ENCODE results near the gene RNF144B. TPM values are rescaled to one million over a fixed set of nuclear protein-coding genes. Genes with fewer than 3 reads are reported as not detected.

Gene RNF144B
- total and polyA plus RNA-seq, 4 donors, result 18.1 to 96.8 (median 59.5) TPM

DNA sequence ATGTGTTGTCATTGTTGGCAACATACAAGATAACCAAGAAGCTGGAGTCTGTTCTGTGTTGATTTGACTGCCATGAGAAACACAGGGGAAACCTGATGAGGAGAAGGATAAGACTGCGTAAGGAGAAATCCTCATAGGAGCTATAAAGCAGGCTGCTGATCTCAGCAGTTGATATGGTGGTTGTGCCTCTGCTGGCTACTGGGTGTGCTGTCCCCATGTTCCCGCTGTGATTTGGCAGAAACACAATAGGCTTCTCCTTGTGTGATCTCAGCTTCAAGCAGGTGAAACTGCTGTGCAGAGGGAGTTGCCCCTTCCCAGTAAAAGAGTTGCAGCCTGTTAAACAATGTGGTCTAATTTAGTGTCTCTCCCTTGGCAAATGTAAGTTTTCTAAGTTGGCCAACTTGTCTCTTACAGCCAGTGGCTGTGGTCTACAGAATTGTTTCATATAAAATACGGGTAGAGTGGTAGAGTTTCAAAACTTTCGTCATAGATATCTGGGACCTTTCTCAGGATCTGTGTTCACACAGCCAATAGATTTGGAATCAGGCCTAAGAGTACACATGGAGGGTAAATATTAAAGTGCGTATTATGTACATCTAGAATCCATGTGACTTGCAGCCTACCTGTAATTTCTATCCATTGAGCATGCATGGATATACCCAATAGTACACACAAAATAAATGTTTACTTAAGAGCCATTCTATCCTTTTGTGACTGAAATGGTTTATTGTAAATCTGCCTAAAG is 78.4 kb downstream of the RNF144B start:
- 87 to 89% methylated on average over 5 of the region's 5 CpGs for WGBS, 2 donors
- Histone ChIP-seq H3K27ac (ENCODE audit: low read depth in 1 of 2, low read length in 1 of 2) (no peak overlapping the region), H3K9ac (ENCODE audit: insufficient read depth in 1 of 2, low read length in 2 of 2) (no peak overlapping the region), H3K27me3 (ENCODE audit: control insufficient read depth in 3 of 3, insufficient read depth in 3 of 3, low read length in 2 of 3) (no peaks in the 10 kb centered on the region), H3K4me1 (ENCODE audit: control insufficient read depth in 5 of 5, insufficient read depth in 5 of 5, low read length in 5 of 5) (peaks cover 0 to 9% (median 0%) of the 10 kb centered on the region in 5 donors), H3K36me3 (ENCODE audit: control insufficient read depth in 4 of 4, insufficient read depth in 4 of 4, low read length in 4 of 4) (peaks cover 0 to 18% (median 0%) of the 10 kb centered on the region in 4 donors), H3K4me3 (no peak overlapping the region), H3K9me3 (ENCODE audit: control insufficient read depth in 4 of 4, insufficient read depth in 3 of 4, low read length in 3 of 4) (no peaks in the 10 kb centered on the region)
- DNase-seq (no peak), ATAC-seq (ENCODE audit: insufficient read depth, low FRiP score) (no peak)
- no peak for TF ChIP-seq CTCF (IDR thresholded peaks at IDR 0.05; ENCODE audit: control extremely low read depth, extremely low read depth)

DNA sequence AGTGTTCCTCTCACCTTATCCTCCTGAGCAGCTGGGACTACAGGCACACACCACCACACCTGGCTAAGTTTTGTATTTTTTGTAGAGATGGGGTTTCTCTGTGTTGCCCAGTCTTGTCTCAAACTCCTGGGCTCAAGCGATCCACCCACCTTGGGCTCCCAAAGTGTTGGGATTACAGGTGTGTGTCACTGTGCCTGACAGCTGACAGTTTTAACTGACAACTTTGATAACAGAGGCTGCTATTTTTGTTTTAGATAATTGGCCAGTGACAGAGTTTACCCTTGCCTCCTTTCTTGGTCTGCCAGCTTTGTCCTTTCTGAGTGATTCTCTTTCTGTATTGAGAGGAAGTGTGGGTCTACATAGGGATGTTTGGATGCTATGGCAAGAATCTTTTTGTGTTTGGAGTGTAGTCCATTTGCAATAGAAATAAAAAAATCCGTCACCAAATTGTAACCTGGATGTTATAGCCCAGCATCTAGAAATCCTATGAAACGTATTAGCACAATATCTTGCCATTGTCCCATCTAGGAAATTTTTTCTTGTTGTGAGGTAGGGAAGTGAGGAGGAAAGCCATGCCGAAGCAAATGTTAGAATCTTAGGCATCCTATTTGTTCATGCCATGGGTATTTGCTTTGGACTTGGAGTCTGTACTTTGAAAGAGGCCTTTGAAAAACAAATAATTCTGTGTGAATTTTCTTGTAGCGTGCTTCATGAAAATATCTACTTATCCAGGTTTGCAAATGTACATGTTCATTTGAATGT is 80.8 kb downstream of the RNF144B start:
- H3K4me1 ChIP-seq (ENCODE audit: control insufficient read depth in 5 of 5, insufficient read depth in 5 of 5, low read length in 5 of 5), result peaks cover 0 to 9% (median 0%) of the 10 kb centered on the region in 5 donors
- peaks cover 0 to 18% (median 0%) of the 10 kb centered on the region in 4 donors for H3K36me3 ChIP-seq (ENCODE audit: control insufficient read depth in 4 of 4, insufficient read depth in 4 of 4, low read length in 4 of 4)
- TF ChIP-seq CTCF (IDR thresholded peaks at IDR 0.05; ENCODE audit: control extremely low read depth, extremely low read depth), result no peak
- no peak overlapping the region for H3K9ac ChIP-seq (ENCODE audit: insufficient read depth in 1 of 2, low read length in 2 of 2)
- H3K27me3 ChIP-seq (ENCODE audit: control insufficient read depth in 3 of 3, insufficient read depth in 3 of 3, low read length in 2 of 3), result no peaks in the 10 kb centered on the region
- ATAC-seq (ENCODE audit: insufficient read depth, low FRiP score) (no peak), DNase-seq (peak in 2 of 3 donors; percentile 4 to 35)
- no peaks in the 10 kb centered on the region for H3K9me3 ChIP-seq (ENCODE audit: control insufficient read depth in 4 of 4, insufficient read depth in 3 of 4, low read length in 3 of 4)
- H3K4me3 ChIP-seq, result no peak overlapping the region
- no peak overlapping the region for H3K27ac ChIP-seq (ENCODE audit: low read depth in 1 of 2, low read length in 1 of 2)
- WGBS, 2 donors, result 64 to 69% methylated on average over 5 of the region's 5 CpGs

DNA sequence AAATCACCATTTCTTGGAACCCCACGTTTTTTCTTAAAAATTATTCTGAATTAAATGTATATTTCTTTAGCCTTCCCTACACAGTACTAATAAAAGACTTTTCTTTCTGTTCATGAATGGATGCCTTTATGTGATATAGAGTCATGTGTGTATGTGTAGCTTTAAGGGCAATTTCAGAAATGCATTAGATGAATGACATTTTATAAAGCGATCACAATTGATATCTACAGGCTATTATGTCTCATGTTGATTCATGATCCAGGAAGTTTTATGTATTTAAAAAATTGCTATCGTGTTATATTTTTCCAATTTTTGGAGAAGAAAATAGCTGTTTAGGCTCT is 81.3 kb downstream of the RNF144B start:
- ATAC-seq (ENCODE audit: insufficient read depth, low FRiP score), result no peak
- no peak overlapping the region for H3K27ac ChIP-seq (ENCODE audit: low read depth in 1 of 2, low read length in 1 of 2)
- H3K4me1 ChIP-seq (ENCODE audit: control insufficient read depth in 5 of 5, insufficient read depth in 5 of 5, low read length in 5 of 5), result peaks cover 0 to 9% (median 0%) of the 10 kb centered on the region in 5 donors
- 77 to 90% methylated on average over 3 of the region's 3 CpGs for WGBS, 2 donors
- H3K9me3 ChIP-seq (ENCODE audit: control insufficient read depth in 4 of 4, insufficient read depth in 3 of 4, low read length in 3 of 4), result no peaks in the 10 kb centered on the region
- TF ChIP-seq CTCF (IDR thresholded peaks at IDR 0.05; ENCODE audit: control extremely low read depth, extremely low read depth), result no peak
- H3K4me3 ChIP-seq, result no peak overlapping the region
- H3K9ac ChIP-seq (ENCODE audit: insufficient read depth in 1 of 2, low read length in 2 of 2), result no peak overlapping the region
- no peaks in the 10 kb centered on the region for H3K27me3 ChIP-seq (ENCODE audit: control insufficient read depth in 3 of 3, insufficient read depth in 3 of 3, low read length in 2 of 3)
- H3K36me3 ChIP-seq (ENCODE audit: control insufficient read depth in 4 of 4, insufficient read depth in 4 of 4, low read length in 4 of 4), result peaks cover 0 to 15% (median 0%) of the 10 kb centered on the region in 4 donors
- DNase-seq, result no peak
